BLaER1 treated with 17β-estradiol and CSF1 and Interleukin-3, amounts not matched to agents 10 nM and 100 nM (cell line): ENCODE measurements around the gene MCFD2.

Experiments
- H3K27ac ChIP-seq, 11 experiments: shearing (Covaris generic); formaldehyde crosslinking; 2 replicates each; pipeline ENCODE4 v1.8.1; 2022
- H3K27me3 ChIP-seq, 11 experiments: shearing (Covaris generic); formaldehyde crosslinking; 2 replicates each; pipeline ENCODE4 v1.8.1; 2022
- H3K36me3 ChIP-seq, 11 experiments: shearing (Covaris generic); formaldehyde crosslinking; 2 replicates each; pipeline ENCODE4 v1.8.1; 2022
- H3K4me1 ChIP-seq, 10 experiments: shearing (Covaris generic); formaldehyde crosslinking; 2 replicates each; pipeline ENCODE4 v1.8.1; 2022
- H3K4me2 ChIP-seq, 11 experiments: shearing (Covaris generic); formaldehyde crosslinking; 2 replicates each; pipeline ENCODE4 v1.8.1; 2022
- H3K4me3 ChIP-seq, 10 experiments: shearing (Covaris generic); formaldehyde crosslinking; 2 replicates each; pipeline ENCODE4 v1.8.1; 2022
- H3K9ac ChIP-seq, 11 experiments: shearing (Covaris generic); formaldehyde crosslinking; 2 replicates each; pipeline ENCODE4 v1.8.1; 2022
- H3K9me3 ChIP-seq, 11 experiments: shearing (Covaris generic); formaldehyde crosslinking; replicated peaks in 1 of 11; 2 replicates each; pipeline ENCODE4 v1.8.1; 2022
- H4K20me1 ChIP-seq, 11 experiments: shearing (Covaris generic); formaldehyde crosslinking; 2 replicates each; pipeline ENCODE4 v1.8.1; 2022
- Cebpa-rat ChIP-seq, 11 experiments: shearing (Covaris generic); IDR thresholded peaks; 2 replicates each; pipeline ENCODE4 v1.8.1; 2022

Gene MCFD2

GRCh38 chr2:46926863-46927262 lies 11.3 kb upstream of the MCFD2 start:
- Histone ChIP-seq H3K9ac (no peak overlapping the region), H4K20me1 (no peaks in the 10 kb centered on the region)

GRCh38 chr2:46925474-46926351 lies 10.1 kb upstream of the MCFD2 start:
- H3K4me1 ChIP-seq = peaks cover 0 to 26% (median 14%) of the 10 kb centered on the region in 10 experiments; a peak in 19 of 20 replicates
- H3K27ac ChIP-seq = no peak overlapping the region
- no peak for TF ChIP-seq Cebpa-rat (IDR thresholded peaks at IDR 0.05)
- H4K20me1 ChIP-seq = no peaks in the 10 kb centered on the region
- H3K27me3 ChIP-seq = no peaks in the 10 kb centered on the region
- no peak overlapping the region for H3K9ac ChIP-seq
- H3K9me3 ChIP-seq = peaks cover 22 to 46% (median 36%) of the 10 kb centered on the region in 11 experiments
- peak overlapping the region in 1 of 11 experiments; percentile 10; a peak in 1 of 22 replicates for H3K4me2 ChIP-seq
- peaks cover 0 to 31% (median 21%) of the 10 kb centered on the region in 11 experiments; a peak in 16 of 22 replicates for H3K36me3 ChIP-seq
- H3K4me3 ChIP-seq = no peak overlapping the region

More at GRCh38 chr2:46926863-46927262, 11.3 kb upstream of the MCFD2 start:
- peaks cover 0 to 21% (median 12%) of the 10 kb centered on the region in 10 experiments; a peak in 19 of 20 replicates for H3K4me1 ChIP-seq
- no peaks in the 10 kb centered on the region for H3K27me3 ChIP-seq
- H3K4me2 ChIP-seq = no peak overlapping the region
- H3K36me3 ChIP-seq = peaks cover 0 to 31% (median 23%) of the 10 kb centered on the region in 11 experiments; a peak in 16 of 22 replicates
- H3K4me3 ChIP-seq = no peak overlapping the region; a peak in 1 of 20 replicates
- TF ChIP-seq Cebpa-rat (IDR thresholded peaks at IDR 0.05) = no peak
- no peak overlapping the region for H3K27ac ChIP-seq
- H3K9me3 ChIP-seq = peaks cover 22 to 52% (median 36%) of the 10 kb centered on the region in 11 experiments

DNA sequence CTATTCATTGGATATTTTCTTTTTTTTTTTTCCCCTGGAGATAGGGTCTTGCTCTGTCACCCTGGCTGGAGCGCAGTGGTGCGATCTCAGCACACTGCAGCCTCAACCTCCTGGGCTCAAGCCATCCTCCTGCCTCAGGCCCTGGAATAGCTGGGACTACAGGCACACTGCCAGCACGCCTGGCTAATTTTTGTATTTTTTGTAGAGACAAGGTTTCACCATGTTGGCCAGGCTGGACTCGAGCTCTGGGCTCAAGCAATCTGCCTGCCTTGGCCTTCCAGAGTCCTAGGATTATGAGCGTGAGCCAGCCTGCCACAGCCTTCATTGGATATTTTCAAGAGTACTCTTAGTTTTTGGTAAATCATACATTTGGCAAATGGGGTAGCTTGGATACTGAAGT lies 9.0 kb upstream of the MCFD2 start:
- no peak overlapping the region for H3K4me3 ChIP-seq
- H3K9me3 ChIP-seq = peaks cover 22 to 41% (median 36%) of the 10 kb centered on the region in 11 experiments
- H3K4me2 ChIP-seq = peak overlapping the region in 4 of 11 experiments; percentile 19 to 39 (median 36); a peak in 7 of 22 replicates
- H3K27ac ChIP-seq = no peak overlapping the region
- H3K4me1 ChIP-seq = peaks cover 0 to 28% (median 17%) of the 10 kb centered on the region in 10 experiments; a peak in 19 of 20 replicates
- TF ChIP-seq Cebpa-rat (IDR thresholded peaks at IDR 0.05) = no peak
- H3K27me3 ChIP-seq = no peaks in the 10 kb centered on the region
- peaks cover 0 to 31% (median 21%) of the 10 kb centered on the region in 11 experiments; a peak in 16 of 22 replicates for H3K36me3 ChIP-seq
- no peaks in the 10 kb centered on the region for H4K20me1 ChIP-seq
- H3K9ac ChIP-seq = no peak overlapping the region

DNA sequence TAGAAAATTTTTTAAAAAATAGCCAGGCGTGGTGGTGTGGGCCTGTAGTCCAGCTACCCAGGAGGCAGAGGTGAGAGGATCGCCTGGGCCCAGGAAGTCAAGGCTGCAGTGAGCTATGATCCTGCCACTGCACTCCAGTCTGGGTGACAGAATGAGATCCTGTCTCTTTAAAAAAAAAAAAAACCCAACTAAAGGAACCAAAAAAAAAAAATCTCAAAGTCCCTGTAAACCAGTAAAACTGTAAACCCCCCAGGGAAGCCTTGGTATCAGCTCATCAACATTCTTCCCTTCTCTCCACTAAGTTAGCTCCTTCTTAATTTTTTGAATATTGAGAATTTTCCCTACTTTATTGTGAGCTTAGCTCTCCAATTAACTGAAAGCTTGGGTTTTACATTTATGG lies 8.4 kb upstream of the MCFD2 start:
- no peak for TF ChIP-seq Cebpa-rat (IDR thresholded peaks at IDR 0.05)
- peaks cover 0 to 31% (median 21%) of the 10 kb centered on the region in 11 experiments; a peak in 16 of 22 replicates for H3K36me3 ChIP-seq
- H3K9me3 ChIP-seq = peaks cover 22 to 39% (median 35%) of the 10 kb centered on the region in 11 experiments
- no peak overlapping the region for H3K9ac ChIP-seq
- no peak overlapping the region for H3K27ac ChIP-seq
- H3K4me3 ChIP-seq = no peak overlapping the region
- peaks cover 0 to 34% (median 22%) of the 10 kb centered on the region in 10 experiments; a peak in 19 of 20 replicates for H3K4me1 ChIP-seq
- peak overlapping the region in 3 of 11 experiments; percentile 21 to 41 (median 27); a peak in 3 of 22 replicates for H3K4me2 ChIP-seq
- no peaks in the 10 kb centered on the region for H3K27me3 ChIP-seq
- no peaks in the 10 kb centered on the region for H4K20me1 ChIP-seq

- TF ChIP-seq Cebpa-rat (IDR thresholded peaks at IDR 0.05) = no peak
- H3K4me1 ChIP-seq = peaks cover 8 to 41% (median 28%) of the 10 kb centered on the region in 10 experiments
- peak overlapping the region in 1 of 11 experiments; percentile 40; a peak in 1 of 22 replicates for H3K4me2 ChIP-seq
Measured at GRCh38 chr2:46923041-46923528, 7.5 kb upstream of the MCFD2 start.

GRCh38 chr2:46922606-46923005 lies 7.0 kb upstream of the MCFD2 start:
- H3K4me3 ChIP-seq = no peak overlapping the region
- peaks cover 12 to 46% (median 33%) of the 10 kb centered on the region in 10 experiments for H3K4me1 ChIP-seq
- H3K27ac ChIP-seq = no peak overlapping the region
- no peaks in the 10 kb centered on the region for H3K27me3 ChIP-seq
- H4K20me1 ChIP-seq = no peaks in the 10 kb centered on the region
- peaks cover 17 to 24% (median 21%) of the 10 kb centered on the region in 11 experiments for H3K9me3 ChIP-seq
- peak overlapping the region in 3 of 11 experiments; percentile 3 to 40 (median 30); a peak in 5 of 22 replicates for H3K4me2 ChIP-seq
- no peak overlapping the region for H3K9ac ChIP-seq
- H3K36me3 ChIP-seq = peaks cover 0 to 22% (median 18%) of the 10 kb centered on the region in 11 experiments; a peak in 16 of 22 replicates
- TF ChIP-seq Cebpa-rat (IDR thresholded peaks at IDR 0.05) = no peak

More at GRCh38 chr2:46923041-46923528, 7.5 kb upstream of the MCFD2 start:
- H3K9me3 ChIP-seq = peaks cover 22 to 29% (median 26%) of the 10 kb centered on the region in 11 experiments
- no peaks in the 10 kb centered on the region for H3K27me3 ChIP-seq
- H3K4me3 ChIP-seq = no peak overlapping the region
- H3K9ac ChIP-seq = no peak overlapping the region
- peaks cover 0 to 25% (median 21%) of the 10 kb centered on the region in 11 experiments; a peak in 16 of 22 replicates for H3K36me3 ChIP-seq
- no peak overlapping the region for H3K27ac ChIP-seq
- no peaks in the 10 kb centered on the region for H4K20me1 ChIP-seq

GRCh38 chr2:46921676-46922448 lies 6.3 kb upstream of the MCFD2 start:
- Histone ChIP-seq H3K9me3 (peaks cover 10 to 17% (median 14%) of the 10 kb centered on the region in 11 experiments), H3K9ac (no peak overlapping the region), H3K27ac (no peak overlapping the region), H3K4me1 (peaks cover 20 to 53% (median 40%) of the 10 kb centered on the region in 10 experiments), H3K27me3 (no peaks in the 10 kb centered on the region), H3K36me3 (peaks cover 0 to 15% (median 12%) of the 10 kb centered on the region in 11 experiments; a peak in 16 of 22 replicates), H3K4me2 (peak overlapping the region in 3 of 11 experiments; percentile 30 to 43 (median 40); a peak in 4 of 22 replicates), H3K4me3 (no peak overlapping the region), H4K20me1 (no peaks in the 10 kb centered on the region)
- TF ChIP-seq Cebpa-rat (IDR thresholded peaks at IDR 0.05) = no peak

DNA sequence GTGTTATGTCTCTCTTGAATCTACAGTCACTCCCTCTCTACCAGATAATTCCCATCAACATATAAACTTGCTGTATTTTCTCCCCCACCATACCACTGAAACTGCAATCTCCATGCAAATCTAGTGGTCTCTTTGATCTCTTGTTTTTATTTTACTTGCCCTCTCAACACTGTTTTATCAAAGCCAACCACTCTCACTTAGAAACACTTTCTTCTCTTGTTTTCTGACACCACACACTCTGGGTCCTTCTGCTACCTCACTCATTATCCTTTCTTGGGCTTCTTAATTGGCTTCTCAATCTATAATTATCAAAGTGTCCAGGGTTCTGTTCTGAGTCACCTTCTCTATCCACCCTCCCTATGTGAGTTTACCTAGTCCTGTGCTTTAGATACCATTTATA lies 2.0 kb upstream of the MCFD2 start:
- Histone ChIP-seq H3K4me1 (peaks cover 47 to 67% (median 58%) of the 10 kb centered on the region in 10 experiments), H3K4me3 (no peak overlapping the region), H3K4me2 (peak overlapping the region; percentile 79 to 98 (median 89); a peak in 21 of 22 replicates), H3K27ac (no peak overlapping the region), H3K9ac (peak overlapping the region in 5 of 11 experiments; percentile 21 to 99 (median 95); a peak in 6 of 22 replicates), H3K9me3 (no peaks in the 10 kb centered on the region), H4K20me1 (peaks cover 9 to 28% (median 24%) of the 10 kb centered on the region in 11 experiments; a peak in 18 of 22 replicates), H3K36me3 (peaks cover 2 to 15% (median 12%) of the 10 kb centered on the region in 11 experiments; a peak in 19 of 22 replicates), H3K27me3 (no peaks in the 10 kb centered on the region)
- TF ChIP-seq Cebpa-rat (IDR thresholded peaks at IDR 0.05) = no peak
